Omental fat pad (tissue), 4 donors: ENCODE measurements around the gene FANCG. TPM values are rescaled to one million over a fixed set of nuclear protein-coding genes. Genes with fewer than 3 reads are reported as not detected.

Experiments used
- ATAC-seq: fragments of 150-250 bp; one replicate; pipeline ENCODE4 v1.9.1; 2016; ENCODE audit warnings: mild to moderate bottlenecking, moderate library complexity; ENCODE audit not compliant: low FRiP score
- DNase-seq: peaks from one replicate; pipeline ENCODE4 v3.0.0-alpha.2; 2019; ENCODE audit warnings: low spot score
- total RNA-seq, 4 donors: library from RNA; depleted of rRNA; stranded (reverse); fragments of >200 nt; gene quantifications; one replicate each; pipeline ENCODE4 v1.1.0, GENCODE V29; 2016
- TF ChIP-seq, protein P1 (sequence below), 3 donors: fragments of 450-650 bp; IDR thresholded peaks; one replicate each; pipeline ENCODE4 v1.5.1; 2016 to 2017; ENCODE audit warnings: antibody characterized with exemption in 3 of 3, mild to moderate bottlenecking in 3 of 3, moderate library complexity in 2 of 3

FANCG gene
- total RNA-seq, 4 donors from 2014 or later, result 8.1 to 20.0 (median 14.1) TPM

DNA sequence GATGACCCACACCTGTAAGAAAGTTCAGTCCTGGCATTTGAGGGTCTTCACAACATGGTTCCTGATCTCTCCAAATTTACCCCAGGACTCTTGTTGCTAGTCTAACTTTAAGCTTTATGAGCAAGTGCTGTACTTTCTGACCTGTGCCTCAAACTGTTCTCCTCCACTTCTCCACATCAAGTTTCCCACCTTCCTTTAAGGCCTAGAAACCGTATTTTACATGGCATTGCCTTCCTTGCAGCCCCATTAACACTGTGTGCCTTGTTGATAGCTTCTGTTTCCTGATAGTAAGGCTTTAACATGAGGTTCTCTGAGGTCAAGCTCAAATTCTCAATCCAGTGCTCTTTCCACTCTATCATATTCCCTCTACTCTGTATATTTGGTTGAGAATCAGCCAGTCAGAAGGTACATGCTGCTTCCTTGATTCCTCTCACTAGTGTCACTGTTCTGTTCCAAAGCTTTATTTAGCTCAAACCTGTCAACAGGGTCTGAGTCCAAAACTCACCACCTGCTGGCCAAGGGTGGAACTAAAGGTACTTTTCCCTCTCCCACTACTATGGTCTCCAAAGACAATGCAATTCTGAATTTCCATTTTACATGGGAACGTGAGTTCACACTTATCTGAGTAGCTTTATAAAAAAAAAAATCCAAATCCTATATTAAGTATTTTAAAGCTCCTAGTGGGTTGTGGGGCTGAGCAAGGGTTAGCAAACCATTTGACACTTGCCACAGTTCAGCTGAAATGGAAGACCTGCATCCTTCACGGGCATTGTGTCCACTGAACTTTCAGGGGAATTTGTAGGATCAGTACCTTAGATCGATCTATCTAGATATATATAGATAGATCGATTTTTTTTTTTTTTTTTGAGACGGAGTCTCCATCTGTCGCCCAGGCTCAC, 28.4 kb downstream of the FANCG start:
- TF ChIP-seq, protein P1, sequence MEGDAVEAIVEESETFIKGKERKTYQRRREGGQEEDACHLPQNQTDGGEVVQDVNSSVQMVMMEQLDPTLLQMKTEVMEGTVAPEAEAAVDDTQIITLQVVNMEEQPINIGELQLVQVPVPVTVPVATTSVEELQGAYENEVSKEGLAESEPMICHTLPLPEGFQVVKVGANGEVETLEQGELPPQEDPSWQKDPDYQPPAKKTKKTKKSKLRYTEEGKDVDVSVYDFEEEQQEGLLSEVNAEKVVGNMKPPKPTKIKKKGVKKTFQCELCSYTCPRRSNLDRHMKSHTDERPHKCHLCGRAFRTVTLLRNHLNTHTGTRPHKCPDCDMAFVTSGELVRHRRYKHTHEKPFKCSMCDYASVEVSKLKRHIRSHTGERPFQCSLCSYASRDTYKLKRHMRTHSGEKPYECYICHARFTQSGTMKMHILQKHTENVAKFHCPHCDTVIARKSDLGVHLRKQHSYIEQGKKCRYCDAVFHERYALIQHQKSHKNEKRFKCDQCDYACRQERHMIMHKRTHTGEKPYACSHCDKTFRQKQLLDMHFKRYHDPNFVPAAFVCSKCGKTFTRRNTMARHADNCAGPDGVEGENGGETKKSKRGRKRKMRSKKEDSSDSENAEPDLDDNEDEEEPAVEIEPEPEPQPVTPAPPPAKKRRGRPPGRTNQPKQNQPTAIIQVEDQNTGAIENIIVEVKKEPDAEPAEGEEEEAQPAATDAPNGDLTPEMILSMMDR (IDR thresholded peaks at IDR 0.05), result no peak
- DNase-seq (no peak), ATAC-seq (no peak)

GRCh38 chr9:35048511-35048910, 31.2 kb downstream of the FANCG start:
- ATAC-seq (no peak), DNase-seq (no peak)
- TF ChIP-seq, protein P1 (IDR thresholded peaks at IDR 0.05), result no peak

DNA sequence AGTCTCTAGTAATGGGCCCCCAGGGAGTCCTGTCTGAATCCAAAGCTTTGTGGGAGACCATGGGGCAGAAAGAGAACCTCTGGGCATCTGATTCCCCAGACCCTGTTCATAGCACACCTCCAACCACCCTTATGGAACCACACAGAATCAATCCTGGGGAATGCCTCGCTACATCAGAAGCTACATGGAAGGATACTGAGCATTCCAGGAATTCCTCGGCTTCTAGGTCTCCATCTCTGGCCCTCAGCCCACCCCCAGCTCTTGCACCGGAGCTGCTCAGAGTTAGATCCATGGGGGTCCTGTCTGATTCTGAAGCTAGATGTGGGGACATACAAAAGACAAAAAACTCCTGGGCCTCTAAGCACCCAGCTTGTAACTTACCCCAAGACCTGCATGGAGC, 35.7 kb downstream of the FANCG start:
- no peak for ATAC-seq
- no peak for DNase-seq
- TF ChIP-seq, protein P1 (IDR thresholded peaks at IDR 0.05), result no peak

- no peak for ATAC-seq
- no peak for DNase-seq
- TF ChIP-seq, protein P1 (IDR thresholded peaks at IDR 0.05), result no peak
Observed at GRCh38 chr9:35042891-35043545, 36.7 kb downstream of the FANCG start.

DNA sequence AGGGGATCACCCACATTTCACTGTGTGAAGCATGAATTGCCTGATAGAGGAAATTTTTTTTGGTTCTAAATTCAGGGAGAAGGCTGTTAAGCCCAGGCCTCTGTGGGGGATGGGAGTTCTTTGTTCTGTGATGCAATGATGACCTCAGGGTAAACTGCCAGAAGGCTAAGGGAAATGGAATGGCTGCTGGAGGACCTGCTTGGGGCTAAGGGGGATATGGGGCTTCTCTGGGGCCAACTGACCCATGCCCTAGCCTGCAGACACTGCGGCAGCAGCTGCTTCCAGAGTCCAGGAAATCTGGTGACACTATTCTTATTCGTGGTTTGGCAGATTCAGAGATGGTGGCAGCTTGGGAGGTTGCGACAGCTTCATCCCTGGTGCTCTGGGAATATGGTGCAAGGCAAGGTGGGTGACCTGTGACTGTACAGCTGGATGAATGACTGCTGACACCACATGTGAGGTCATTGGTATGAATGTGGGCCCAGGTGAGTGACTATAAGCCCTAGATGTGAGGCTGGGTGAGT, 37.6 kb downstream of the FANCG start:
- TF ChIP-seq, protein P1 (IDR thresholded peaks at IDR 0.05), result no peak
- no peak for DNase-seq
- ATAC-seq, result peak; percentile 48

DNA sequence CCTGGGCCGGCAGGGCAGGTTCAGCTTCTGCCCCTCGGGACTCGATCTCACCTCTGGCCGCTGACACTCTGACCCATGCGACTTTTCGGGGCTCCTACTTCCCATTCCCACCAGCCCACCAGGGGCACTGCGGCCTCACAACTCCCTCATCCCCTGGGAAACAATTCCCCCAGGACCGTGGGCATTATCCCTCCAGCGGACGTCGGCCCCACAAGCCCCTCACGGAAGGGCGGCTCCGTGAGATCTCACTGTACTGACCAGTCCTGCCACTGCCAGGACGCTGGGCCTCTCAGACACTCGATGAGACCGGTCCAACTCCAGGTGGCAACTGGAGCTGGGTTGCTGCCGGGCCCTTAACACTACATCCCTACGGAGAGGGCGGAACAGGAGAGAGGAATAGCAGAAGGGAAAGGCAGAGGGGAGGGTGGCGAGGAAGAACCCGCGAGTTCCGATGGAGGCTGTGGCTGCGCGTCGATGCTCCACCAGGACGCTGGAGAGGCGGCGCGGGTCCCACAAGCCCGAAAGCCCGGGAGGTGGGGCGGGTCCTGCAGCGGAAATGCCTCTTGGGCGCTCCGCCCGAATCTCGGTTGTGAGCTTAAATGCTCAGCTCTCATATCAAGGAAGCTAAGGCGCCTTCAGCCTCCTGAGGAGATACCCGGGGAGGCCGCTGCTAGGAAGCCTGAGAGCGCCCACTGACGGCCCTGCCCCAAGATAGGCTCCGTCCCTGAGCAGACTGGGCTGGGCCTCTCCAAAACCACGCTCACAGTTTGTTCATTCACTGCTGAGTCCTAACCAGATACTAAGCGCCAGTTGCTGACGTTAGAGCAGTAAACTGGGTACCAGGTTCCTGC, 43.7 kb downstream of the FANCG start:
- no peak for DNase-seq
- TF ChIP-seq, protein P1 (IDR thresholded peaks at IDR 0.05), result no peak
- peak; percentile 84 for ATAC-seq
